Osteocyte (in vitro differentiated cells): Measurements from ENCODE around the gene CHST11. TPM values are rescaled to one million over a fixed set of nuclear protein-coding genes. Genes with fewer than 3 reads are reported as not detected.

Source experiments
- DNase-seq: peaks from one replicate; pipeline ENCODE4 v3.0.0; 2021; ENCODE audit warnings: mixed read lengths; ENCODE audit not compliant: unreplicated experiment; ENCODE audit errors: extremely low spot score
- H3K27ac Mint-ChIP-seq: one replicate; pipeline ENCODE4 v1.8.0; 2021; ENCODE audit warnings: mild to moderate bottlenecking, mixed read lengths; ENCODE audit not compliant: unreplicated experiment
- H3K27me3 Mint-ChIP-seq: one replicate; pipeline ENCODE4 v1.8.0; 2021; ENCODE audit warnings: mixed read lengths; ENCODE audit not compliant: unreplicated experiment
- H3K36me3 Mint-ChIP-seq: one replicate; pipeline ENCODE4 v1.8.0; 2021; ENCODE audit warnings: mixed read lengths; ENCODE audit not compliant: unreplicated experiment
- H3K4me1 Mint-ChIP-seq: one replicate; pipeline ENCODE4 v1.8.0; 2021; ENCODE audit warnings: mixed read lengths; ENCODE audit not compliant: unreplicated experiment
- H3K4me3 Mint-ChIP-seq: one replicate; pipeline ENCODE4 v1.8.0; 2021; ENCODE audit warnings: mild to moderate bottlenecking, moderate library complexity, mixed read lengths; ENCODE audit not compliant: unreplicated experiment
- H3K9me3 Mint-ChIP-seq: one replicate; pipeline ENCODE4 v1.8.0; 2021; ENCODE audit warnings: mixed read lengths; ENCODE audit not compliant: unreplicated experiment
- total RNA-seq: library from RNA; stranded (reverse); gene quantifications from 2 replicates; pipeline ENCODE4 v1.2.1, GENCODE V29; 2021
- TF ChIP-seq, protein P1 (sequence below): fragments of 200-600 bp; sonication (generic); IDR thresholded peaks from 2 replicates; pipeline ENCODE4 v1.5.0; 2021; ENCODE audit warnings: antibody characterized with exemption, mild to moderate bottlenecking, moderate library complexity

CHST11 gene
- total RNA-seq, 1 donor from 2014 or later: 7.5 TPM

DNA sequence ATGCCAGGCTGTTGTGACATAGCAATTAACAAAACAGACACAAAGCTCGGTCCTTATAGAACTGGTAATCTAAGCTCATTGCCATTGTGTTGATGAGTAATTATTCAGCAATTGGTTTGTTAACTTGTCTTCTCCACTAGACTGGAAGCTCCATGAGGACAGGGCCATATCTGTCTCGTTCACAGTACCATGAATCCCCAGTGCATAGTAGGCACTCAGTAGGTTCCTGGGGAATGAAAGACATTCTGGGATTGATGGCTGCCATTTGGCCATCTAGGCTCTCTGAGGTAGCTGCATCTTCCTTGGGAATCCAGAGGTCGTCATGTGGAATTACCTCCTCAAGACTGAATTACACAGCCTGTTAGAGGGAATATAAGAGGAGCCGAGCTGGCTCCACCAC, 177.3 kb downstream of the CHST11 start:
- H3K9me3 Mint-ChIP-seq: no peaks in the 10 kb centered on the region
- DNase-seq: no peak
- H3K4me3 Mint-ChIP-seq: no peak overlapping the region
- peaks cover 3% of the 10 kb centered on the region for H3K27me3 Mint-ChIP-seq
- no peaks in the 10 kb centered on the region for H3K36me3 Mint-ChIP-seq
- TF ChIP-seq, protein P1, sequence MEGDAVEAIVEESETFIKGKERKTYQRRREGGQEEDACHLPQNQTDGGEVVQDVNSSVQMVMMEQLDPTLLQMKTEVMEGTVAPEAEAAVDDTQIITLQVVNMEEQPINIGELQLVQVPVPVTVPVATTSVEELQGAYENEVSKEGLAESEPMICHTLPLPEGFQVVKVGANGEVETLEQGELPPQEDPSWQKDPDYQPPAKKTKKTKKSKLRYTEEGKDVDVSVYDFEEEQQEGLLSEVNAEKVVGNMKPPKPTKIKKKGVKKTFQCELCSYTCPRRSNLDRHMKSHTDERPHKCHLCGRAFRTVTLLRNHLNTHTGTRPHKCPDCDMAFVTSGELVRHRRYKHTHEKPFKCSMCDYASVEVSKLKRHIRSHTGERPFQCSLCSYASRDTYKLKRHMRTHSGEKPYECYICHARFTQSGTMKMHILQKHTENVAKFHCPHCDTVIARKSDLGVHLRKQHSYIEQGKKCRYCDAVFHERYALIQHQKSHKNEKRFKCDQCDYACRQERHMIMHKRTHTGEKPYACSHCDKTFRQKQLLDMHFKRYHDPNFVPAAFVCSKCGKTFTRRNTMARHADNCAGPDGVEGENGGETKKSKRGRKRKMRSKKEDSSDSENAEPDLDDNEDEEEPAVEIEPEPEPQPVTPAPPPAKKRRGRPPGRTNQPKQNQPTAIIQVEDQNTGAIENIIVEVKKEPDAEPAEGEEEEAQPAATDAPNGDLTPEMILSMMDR: no peak
- peaks cover 2% of the 10 kb centered on the region for H3K4me1 Mint-ChIP-seq
- no peak overlapping the region for H3K27ac Mint-ChIP-seq

DNA sequence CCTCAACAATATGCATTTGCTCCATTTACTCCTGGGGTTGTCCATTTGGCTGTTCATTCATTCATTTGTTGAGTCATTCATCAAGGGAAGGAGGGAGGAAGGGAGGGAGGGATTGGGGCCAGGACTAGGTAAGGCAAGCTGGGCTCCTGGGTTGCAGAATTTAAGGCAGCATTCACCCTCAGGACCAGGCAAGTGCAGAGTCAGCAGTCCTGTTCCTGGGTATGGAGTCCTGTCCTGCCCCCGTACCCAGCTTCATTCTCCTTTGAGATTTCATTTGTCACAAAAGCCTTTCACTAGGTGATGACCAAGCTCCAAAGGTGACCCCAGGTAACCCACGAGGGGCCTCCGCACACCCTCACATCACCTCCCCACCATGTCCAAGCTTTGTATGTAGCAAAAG, 178.1 kb downstream of the CHST11 start:
- H3K4me3 Mint-ChIP-seq: no peak overlapping the region
- no peaks in the 10 kb centered on the region for H3K36me3 Mint-ChIP-seq
- TF ChIP-seq, protein P1: no peak
- H3K4me1 Mint-ChIP-seq: peaks cover 2% of the 10 kb centered on the region
- H3K27me3 Mint-ChIP-seq: peaks cover 3% of the 10 kb centered on the region
- DNase-seq: no peak
- H3K27ac Mint-ChIP-seq: no peak overlapping the region
- no peaks in the 10 kb centered on the region for H3K9me3 Mint-ChIP-seq

DNA sequence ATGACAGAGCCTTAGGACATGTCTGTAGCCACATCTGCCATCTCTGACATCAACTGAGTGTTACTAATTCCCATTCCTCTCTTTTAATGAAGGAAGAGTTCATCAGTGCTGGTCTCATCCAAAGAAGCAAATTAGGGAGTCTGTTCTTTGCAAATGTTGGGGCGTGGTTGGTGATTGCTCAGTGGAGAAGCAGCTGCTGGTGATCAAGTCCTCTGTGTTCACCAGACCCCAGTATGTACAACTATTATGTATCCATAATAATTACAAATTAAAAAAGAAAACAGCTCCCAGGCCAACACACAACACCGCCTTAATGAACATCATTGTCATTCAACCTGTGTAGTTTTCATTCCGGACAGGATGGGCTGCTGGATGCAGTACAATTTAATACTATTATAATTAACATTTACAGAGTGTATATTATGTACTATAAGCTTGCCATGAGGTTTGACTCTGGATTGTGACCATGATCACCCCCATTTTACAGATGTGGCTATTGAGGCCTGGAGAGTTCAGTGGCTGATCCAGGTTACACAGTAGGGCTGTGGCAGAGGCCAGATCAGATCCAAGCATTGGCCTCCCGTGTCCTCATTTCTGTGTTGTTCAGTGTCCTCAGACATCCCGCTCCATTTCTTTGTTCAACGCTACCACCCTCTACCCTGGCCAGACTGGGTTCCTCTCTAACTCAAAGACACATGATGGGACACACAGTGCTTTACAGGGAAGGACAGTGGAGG, 179.0 kb downstream of the CHST11 start:
- Mint-ChIP-seq H3K27ac (no peak overlapping the region), H3K4me3 (no peak overlapping the region), H3K36me3 (no peaks in the 10 kb centered on the region), H3K27me3 (peaks cover 3% of the 10 kb centered on the region), H3K4me1 (peaks cover 2% of the 10 kb centered on the region), H3K9me3 (no peaks in the 10 kb centered on the region)
- TF ChIP-seq, protein P1: no peak
- DNase-seq: no peak

DNA sequence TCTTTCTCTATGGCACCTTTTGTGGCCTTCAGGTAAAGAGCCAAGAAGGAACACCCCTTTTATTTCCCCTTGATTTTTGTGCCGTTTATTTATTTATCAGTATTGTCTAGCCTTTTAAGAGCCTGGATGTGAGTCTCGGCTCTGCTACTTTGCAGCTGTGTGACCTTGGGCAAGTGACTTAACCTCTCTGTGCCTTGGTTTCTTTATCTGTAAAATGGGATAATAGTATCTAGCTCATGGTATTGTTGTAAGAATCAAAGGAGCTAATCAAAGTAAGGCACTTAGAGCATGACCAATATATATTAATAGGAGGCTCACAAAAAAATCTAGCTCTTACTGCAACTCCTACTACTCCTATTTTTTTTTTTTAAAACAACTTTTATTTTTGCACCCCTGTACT, 179.7 kb downstream of the CHST11 start:
- TF ChIP-seq, protein P1: no peak
- Mint-ChIP-seq H3K27me3 (peaks cover 3% of the 10 kb centered on the region), H3K4me1 (peaks cover 2% of the 10 kb centered on the region), H3K36me3 (no peaks in the 10 kb centered on the region), H3K4me3 (no peak overlapping the region), H3K27ac (no peak overlapping the region), H3K9me3 (no peaks in the 10 kb centered on the region)
- DNase-seq: no peak

DNA sequence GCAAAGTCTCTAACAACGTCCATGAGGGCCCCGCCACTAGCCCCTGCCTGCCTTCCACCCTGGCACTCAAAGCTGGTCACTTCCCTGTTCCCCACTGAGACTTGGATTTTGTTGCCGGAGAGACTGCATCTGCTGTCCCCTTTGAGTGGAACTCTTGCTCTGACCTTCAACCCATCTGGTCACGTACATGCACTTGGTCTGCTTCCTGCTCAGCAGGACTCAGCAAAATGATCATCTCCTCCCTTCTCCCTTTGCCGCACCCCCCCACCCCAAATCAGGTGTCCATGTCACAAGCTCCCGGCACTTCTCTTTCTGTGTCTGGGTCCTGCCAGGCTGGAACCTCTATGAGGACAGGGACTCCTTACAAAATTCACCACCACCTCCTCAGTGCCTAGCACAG, 180.9 kb downstream of the CHST11 start:
- Mint-ChIP-seq H3K4me1 (peaks cover 2% of the 10 kb centered on the region), H3K27me3 (peaks cover 3% of the 10 kb centered on the region), H3K27ac (no peak overlapping the region), H3K9me3 (no peaks in the 10 kb centered on the region), H3K4me3 (no peak overlapping the region), H3K36me3 (no peaks in the 10 kb centered on the region)
- DNase-seq: no peak
- TF ChIP-seq, protein P1: no peak
